GM19025 (cell line): ENCODE measurements around the gene SLF1.

Source experiments
- ATAC-seq: cut with Tn5 transposase; IDR thresholded peaks from one replicate; pipeline ENCODE4 v1.9.1; 2021; ENCODE audit warnings: mild to moderate bottlenecking, low read depth, moderate library complexity; ENCODE audit not compliant: unreplicated experiment

Gene SLF1

GRCh38 chr5:94705427-94705826 lies 87.0 kb downstream of the SLF1 start:
- ATAC-seq: no peak

GRCh38 chr5:94707359-94707758 lies 88.9 kb downstream of the SLF1 start:
- no peak for ATAC-seq

GRCh38 chr5:94709277-94709676 lies 90.8 kb downstream of the SLF1 start:
- no peak for ATAC-seq

GRCh38 chr5:94711785-94712184 lies 93.3 kb downstream of the SLF1 start:
- ATAC-seq: no peak

- no peak for ATAC-seq
Observed at GRCh38 chr5:94715768-94716167, 97.3 kb downstream of the SLF1 start.

GRCh38 chr5:94725142-94725541 lies 106.7 kb downstream of the SLF1 start:
- ATAC-seq: no peak

GRCh38 chr5:94731471-94731870 lies 113.0 kb downstream of the SLF1 start:
- no peak for ATAC-seq

- no peak for ATAC-seq
Observed at GRCh38 chr5:94736498-94736897, 118.0 kb downstream of the SLF1 start.

GRCh38 chr5:94740286-94740685 lies 121.8 kb downstream of the SLF1 start:
- ATAC-seq: no peak

GRCh38 chr5:94742852-94743251 lies 124.4 kb downstream of the SLF1 start:
- ATAC-seq: no peak

GRCh38 chr5:94744906-94745305 lies 126.4 kb downstream of the SLF1 start:
- no peak for ATAC-seq

GRCh38 chr5:94745786-94746730 lies 127.6 kb downstream of the SLF1 start:
- ATAC-seq: peak; percentile 65

- peak; percentile 40 for ATAC-seq
Observed at GRCh38 chr5:94746731-94747124, 128.3 kb downstream of the SLF1 start.
